Lung (tissue), 12 donors: ENCODE results near the gene TMEM147. TPM values are rescaled to one million over a fixed set of nuclear protein-coding genes. Genes with fewer than 3 reads are reported as not detected.
"Not testable (repeated sequence)": the region's sequence is repeated elsewhere in the genome, so short reads cannot be mapped to it uniquely, and the experiment has no call there.

Experiments
- ATAC-seq: fragments of 200-7000 bp; cut with Tn5 transposase; one replicate; pipeline ENCODE4 v1.9.1; 2020; ENCODE audit warnings: moderate number of reproducible peaks; ENCODE audit not compliant: insufficient read depth, low FRiP score
- DNase-seq, 3 donors: peaks; one replicate each; pipeline ENCODE4 v3.0.0-alpha.2; 2013 to 2017
- H3K27ac ChIP-seq, 2 donors: one replicate each; pipeline ENCODE4 v1.5.1; 2013; ENCODE audit warnings: mild to moderate bottlenecking in 2 of 2, moderate library complexity in 2 of 2, control low read depth in 1 of 2, inconsistent platforms in 1 of 2, low read depth in 1 of 2, low read length in 1 of 2
- H3K27me3 ChIP-seq, 3 donors: one replicate each; pipeline ENCODE4 v1.5.1; 2013; ENCODE audit warnings: low read length in 2 of 3; ENCODE audit not compliant: control insufficient read depth in 3 of 3, insufficient read depth in 3 of 3
- H3K36me3 ChIP-seq, 4 donors: one replicate each; pipeline ENCODE4 v1.5.1; 2013; ENCODE audit warnings: low read length in 4 of 4, mild to moderate bottlenecking in 1 of 4, moderate library complexity in 1 of 4; ENCODE audit not compliant: control insufficient read depth in 4 of 4, insufficient read depth in 4 of 4
- H3K4me1 ChIP-seq, 5 donors: one replicate each; pipeline ENCODE4 v1.5.1; 2013; ENCODE audit warnings: low read length in 5 of 5, mild to moderate bottlenecking in 2 of 5, moderate library complexity in 1 of 5; ENCODE audit not compliant: control insufficient read depth in 5 of 5, insufficient read depth in 5 of 5
- H3K4me3 ChIP-seq: one replicate; pipeline ENCODE4 v1.5.1; 2013; ENCODE audit warnings: mild to moderate bottlenecking, control low read depth, moderate library complexity
- H3K9ac ChIP-seq, 2 donors: one replicate each; pipeline ENCODE4 v1.5.1; 2013; ENCODE audit warnings: low read length in 2 of 2, control low read depth in 1 of 2; ENCODE audit not compliant: insufficient read depth in 1 of 2
- H3K9me3 ChIP-seq, 4 donors: one replicate each; pipeline ENCODE4 v1.5.1; 2013; ENCODE audit warnings: low read length in 3 of 4, mild to moderate bottlenecking in 1 of 4, moderate library complexity in 1 of 4; ENCODE audit not compliant: control insufficient read depth in 4 of 4, insufficient read depth in 3 of 4
- WGBS, 2 donors: extraction: QIAGEN DNeasy Blood & Tissue Kit; methylation state at CpG; one replicate each; pipeline ENCODE4 v1.1.7; 2013; 5-methylcytosine and 5-hydroxymethylcytosine counted together
- polyA plus RNA-seq, 2 donors: library from polyadenylated mRNA; stranded (reverse); fragments of 200-250 nt; gene quantifications; one replicate each; pipeline ENCODE4 v1.2.1, GENCODE V29; 2013
- total RNA-seq, 2 donors: library from RNA; depleted of rRNA in 1 of 2; stranded (reverse); fragments of >200 nt in 1 of 2; gene quantifications; one replicate each; pipeline ENCODE4 v1.2.1, GENCODE V29; 2014 to 2021
- TF ChIP-seq, protein P1 (sequence below): IDR thresholded peaks from 2 replicates; pipeline ENCODE4 v1.5.1; 2012; ENCODE audit warnings: mild to moderate bottlenecking; ENCODE audit errors: control extremely low read depth, extremely low read depth
- donor health status: control.
- donor health status: control.
- donor health status: Bipolar disorder and iron deficiency.
- donor health status: healthy.
- donor health status: DM: yes; HTN: yes; CAD: no.

TMEM147 gene
- total and polyA plus RNA-seq, 4 donors, result 39.0 to 167 (median 124) TPM

DNA sequence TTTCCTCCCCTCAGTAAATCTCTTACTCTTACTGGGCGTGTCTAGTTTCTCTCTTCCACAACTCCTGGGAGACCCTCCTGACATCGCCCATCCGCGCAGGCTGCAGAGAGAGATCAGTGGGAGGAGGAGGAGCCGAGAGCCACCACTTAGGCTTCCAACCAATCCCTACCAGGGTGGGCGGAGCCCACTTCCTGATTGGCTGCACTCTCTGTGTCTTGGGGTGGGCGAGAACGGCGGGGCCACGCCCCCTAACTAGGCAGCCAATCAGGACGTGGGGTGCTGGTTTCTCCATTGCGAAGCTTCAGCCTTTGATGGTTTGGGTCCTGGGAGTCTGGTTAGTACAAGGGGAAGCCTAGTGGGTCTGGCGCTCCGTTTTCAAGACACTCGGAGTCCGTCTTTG is 40.4 kb downstream of the TMEM147 start, which contains the start of gene PMIS2:
Gene PMIS2, plus strand, starts transcription at position 326 of the 400 bp plus-strand sequence. CDS start 87 bp downstream, outside the sequence.
- Histone ChIP-seq H3K27ac (no peak within 1 kb of the TSS), H3K36me3 (no peaks in the 10 kb centered on the region), H3K27me3 (peaks cover 0 to 4% (median 3%) of the 10 kb centered on the region in 3 donors), H3K9ac (no peak within 1 kb of the TSS), H3K4me1 (no peaks in the 10 kb centered on the region), H3K9me3 (no peaks in the 10 kb centered on the region), H3K4me3 (no peak within 1 kb of the TSS)
- ATAC-seq (no peak), DNase-seq (no peak)
- TF ChIP-seq, protein P1, sequence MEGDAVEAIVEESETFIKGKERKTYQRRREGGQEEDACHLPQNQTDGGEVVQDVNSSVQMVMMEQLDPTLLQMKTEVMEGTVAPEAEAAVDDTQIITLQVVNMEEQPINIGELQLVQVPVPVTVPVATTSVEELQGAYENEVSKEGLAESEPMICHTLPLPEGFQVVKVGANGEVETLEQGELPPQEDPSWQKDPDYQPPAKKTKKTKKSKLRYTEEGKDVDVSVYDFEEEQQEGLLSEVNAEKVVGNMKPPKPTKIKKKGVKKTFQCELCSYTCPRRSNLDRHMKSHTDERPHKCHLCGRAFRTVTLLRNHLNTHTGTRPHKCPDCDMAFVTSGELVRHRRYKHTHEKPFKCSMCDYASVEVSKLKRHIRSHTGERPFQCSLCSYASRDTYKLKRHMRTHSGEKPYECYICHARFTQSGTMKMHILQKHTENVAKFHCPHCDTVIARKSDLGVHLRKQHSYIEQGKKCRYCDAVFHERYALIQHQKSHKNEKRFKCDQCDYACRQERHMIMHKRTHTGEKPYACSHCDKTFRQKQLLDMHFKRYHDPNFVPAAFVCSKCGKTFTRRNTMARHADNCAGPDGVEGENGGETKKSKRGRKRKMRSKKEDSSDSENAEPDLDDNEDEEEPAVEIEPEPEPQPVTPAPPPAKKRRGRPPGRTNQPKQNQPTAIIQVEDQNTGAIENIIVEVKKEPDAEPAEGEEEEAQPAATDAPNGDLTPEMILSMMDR, result no peak
- 30 to 59% methylated on average over 16 of the region's 16 CpGs for WGBS, 2 donors

DNA sequence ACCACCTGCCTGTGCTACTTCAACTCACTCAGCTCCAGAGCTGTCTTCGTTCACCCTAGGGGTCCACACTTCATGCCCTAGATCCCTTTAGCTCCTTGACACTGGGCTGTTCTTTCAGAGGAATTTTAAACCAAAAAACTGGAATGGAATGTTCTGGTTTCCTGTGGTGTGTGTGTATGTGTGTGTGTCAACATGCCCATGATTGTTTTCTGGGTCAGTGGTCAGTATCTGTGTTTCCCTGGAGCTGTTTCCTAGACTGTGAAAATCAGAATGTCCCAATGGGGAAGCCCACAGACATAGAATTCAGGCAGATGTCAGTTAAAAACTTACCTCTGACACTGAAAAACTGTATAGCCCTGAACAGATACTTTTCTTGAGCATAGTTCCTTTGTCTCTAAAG is 41.9 kb downstream of the TMEM147 start:
- 42 to 48% methylated on average over 1 of the region's 1 CpG for WGBS, 2 donors
- no peaks in the 10 kb centered on the region for H3K4me1 ChIP-seq
- no peaks in the 10 kb centered on the region for H3K9me3 ChIP-seq
- no peaks in the 10 kb centered on the region for H3K36me3 ChIP-seq
- TF ChIP-seq, protein P1, result no peak
- no peak overlapping the region for H3K27ac ChIP-seq
- no peak overlapping the region for H3K4me3 ChIP-seq
- DNase-seq (no peak), ATAC-seq (no peak)
- peaks cover 0 to 4% (median 3%) of the 10 kb centered on the region in 3 donors for H3K27me3 ChIP-seq
- H3K9ac ChIP-seq, result no peak overlapping the region

DNA sequence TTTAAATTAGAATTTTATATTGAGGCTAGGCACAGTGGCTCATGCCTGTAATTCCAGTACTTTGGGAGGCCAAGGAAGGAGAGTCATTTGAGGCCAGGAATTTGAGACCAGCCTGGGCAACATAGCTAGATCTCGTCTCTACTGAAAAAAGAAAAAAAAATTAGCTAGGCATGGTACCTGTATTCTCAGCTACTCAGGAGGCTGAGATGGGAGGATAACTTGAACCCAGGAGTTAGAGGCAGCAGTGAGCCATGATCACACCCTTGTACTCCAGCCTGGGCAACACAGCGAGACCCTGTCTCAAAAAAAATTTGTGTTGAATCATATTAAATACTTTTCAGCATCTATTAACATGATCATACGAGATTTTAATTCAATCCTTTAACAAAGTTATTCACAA is 45.4 kb downstream of the TMEM147 start:
- H3K9ac ChIP-seq, result no peak overlapping the region
- 85 to 89% methylated on average over 3 of the region's 3 CpGs for whole genome bisulfite sequencing, 2 donors
- no peak for DNase-seq
- no peaks in the 10 kb centered on the region for H3K9me3 ChIP-seq
- ATAC-seq, result no peak
- no peak overlapping the region for H3K27ac ChIP-seq
- no peaks in the 10 kb centered on the region for H3K36me3 ChIP-seq
- H3K4me1 ChIP-seq, result no peaks in the 10 kb centered on the region
- no peaks in the 10 kb centered on the region for H3K27me3 ChIP-seq
- TF ChIP-seq, protein P1, result no peak
- no peak overlapping the region for H3K4me3 ChIP-seq

DNA sequence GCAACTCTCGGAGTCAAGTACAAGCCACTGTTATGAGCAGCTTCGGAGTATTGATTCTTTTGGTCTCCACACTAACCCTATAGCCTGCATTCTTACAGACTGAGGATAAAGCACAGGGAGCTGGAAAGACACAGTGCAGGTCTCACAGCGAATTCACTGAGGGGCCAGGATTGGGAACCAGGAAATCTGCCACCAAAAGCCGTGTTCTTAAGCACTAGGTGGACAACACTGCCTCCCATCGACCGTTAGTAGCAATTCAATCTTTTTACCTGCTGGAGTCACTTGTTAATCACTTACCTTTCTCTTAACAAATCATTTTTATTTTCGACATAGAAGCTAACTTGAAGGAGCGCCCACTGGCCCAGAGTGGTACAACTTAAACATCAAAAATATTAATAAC is 46.8 kb downstream of the TMEM147 start:
- H3K9me3 ChIP-seq, result no peaks in the 10 kb centered on the region
- H3K27ac ChIP-seq, result no peak overlapping the region
- no peak overlapping the region for H3K9ac ChIP-seq
- H3K4me1 ChIP-seq, result no peaks in the 10 kb centered on the region
- TF ChIP-seq, protein P1, result peak; percentile 9
- ATAC-seq (no peak), DNase-seq (peak; percentile 28 to 63 (median 45))
- peaks cover 0 to 3% (median 0%) of the 10 kb centered on the region in 3 donors for H3K27me3 ChIP-seq
- WGBS, 2 donors, result 22 to 28% methylated on average over 8 of the region's 8 CpGs
- H3K4me3 ChIP-seq, result no peak overlapping the region
- no peaks in the 10 kb centered on the region for H3K36me3 ChIP-seq

DNA sequence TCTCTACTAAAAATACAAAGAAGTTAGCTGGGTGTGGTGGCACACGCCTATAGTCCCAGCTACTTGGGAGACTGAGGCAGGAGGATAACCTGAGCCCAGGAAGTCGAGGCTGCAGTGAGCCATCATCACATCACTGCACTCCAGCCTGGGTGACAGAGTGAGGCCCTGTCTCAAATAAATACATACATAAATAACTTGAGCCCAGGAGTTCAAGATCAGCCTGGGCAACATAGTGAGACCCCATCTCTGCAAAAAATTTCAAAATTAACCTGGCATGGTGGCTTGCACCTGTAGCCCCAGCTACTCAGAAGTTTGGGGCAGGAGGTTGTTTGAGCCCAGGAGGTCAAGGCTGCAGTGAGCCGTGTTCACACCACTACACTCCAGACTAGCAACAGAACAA is 49.6 kb downstream of the TMEM147 start:
- not testable (repeated sequence) for H3K4me3 ChIP-seq, DNase-seq, ATAC-seq, H3K36me3 ChIP-seq, H3K27me3 ChIP-seq, H3K4me1 ChIP-seq, H3K27ac ChIP-seq, H3K9me3 ChIP-seq, H3K9ac ChIP-seq
- WGBS, 2 donors, result 78 to 84% methylated on average over 3 of the region's 3 CpGs
